NK-92 (cell line): ENCODE data around the gene DLGAP4.

Source experiments
- DNase-seq: peaks from one replicate; lab custom pipeline; 2025; ENCODE audit not compliant: unreplicated experiment; lab: John Stamatoyannopoulos, UW

The DLGAP4 gene

GRCh38 chr20:36275011-36275410 lies 31.1 kb upstream of the DLGAP4 start:
- no peak for DNase-seq

- DNase-seq = no peak
Observed at GRCh38 chr20:36275441-36276189, 30.5 kb upstream of the DLGAP4 start.

- no peak for DNase-seq
Observed at GRCh38 chr20:36277546-36277945, 28.6 kb upstream of the DLGAP4 start.

GRCh38 chr20:36279362-36279761 lies 26.8 kb upstream of the DLGAP4 start:
- DNase-seq = no peak

- DNase-seq = no peak
Observed at GRCh38 chr20:36279776-36280175, 26.4 kb upstream of the DLGAP4 start.

GRCh38 chr20:36281785-36282380 lies 24.3 kb upstream of the DLGAP4 start:
- no peak for DNase-seq

- DNase-seq = no peak
Observed at GRCh38 chr20:36284751-36285150, 21.4 kb upstream of the DLGAP4 start.

GRCh38 chr20:36285746-36286447 lies 20.2 kb upstream of the DLGAP4 start:
- no peak for DNase-seq

GRCh38 chr20:36297656-36298055 lies 8.5 kb upstream of the DLGAP4 start:
- no peak for DNase-seq

GRCh38 chr20:36298061-36298460 lies 8.1 kb upstream of the DLGAP4 start:
- no peak for DNase-seq

- no peak for DNase-seq
Observed at GRCh38 chr20:36298795-36299339, 7.3 kb upstream of the DLGAP4 start.

GRCh38 chr20:36299459-36299858 lies 6.7 kb upstream of the DLGAP4 start:
- no peak for DNase-seq

GRCh38 chr20:36301359-36302119 lies 4.6 kb upstream of the DLGAP4 start:
- DNase-seq = no peak

GRCh38 chr20:36303020-36303595 lies 3.0 kb upstream of the DLGAP4 start:
- DNase-seq = no peak

GRCh38 chr20:36303831-36304230 lies 2.3 kb upstream of the DLGAP4 start:
- DNase-seq = no peak

- no peak for DNase-seq
Observed at GRCh38 chr20:36304786-36305495, 1.2 kb upstream of the DLGAP4 start.

- DNase-seq = no peak
Observed at GRCh38 chr20:36306553-36307411, 643 bp downstream of the DLGAP4 start.

GRCh38 chr20:36307412-36308325 lies 1.5 kb downstream of the DLGAP4 start:
- DNase-seq = no peak
